ENCODE data around the gene IL23R.

GRCh38 chr1:67193704-67194103 lies 27.4 kb downstream of the IL23R start:
- TF ChIP-seq JUND (IDR thresholded peaks at IDR 0.05) (no peak), MAX (IDR thresholded peaks at IDR 0.05) (no peak), CTCF (IDR thresholded peaks at IDR 0.05; ENCODE audit: low read depth, low read length, missing input control) (no peak), TAF1 (conservative IDR thresholded peaks at IDR 0.05) (no peak), FOXA2 (IDR thresholded peaks at IDR 0.05) (no peak), FOXA1 (IDR thresholded peaks at IDR 0.05) (no peak), HNF4G (IDR thresholded peaks at IDR 0.05) (no peak)

All from liver (tissue), 3 donors.